ENCODE measurements around the gene E2F7.

GRCh38 chr12:77023501-77023900, 41.9 kb downstream of the E2F7 start:
- TF ChIP-seq CTCF (IDR thresholded peaks at IDR 0.05; ENCODE audit: control extremely low read depth in 1 of 3, insufficient read depth in 1 of 3, low read depth in 1 of 3, low read length in 3 of 3) (no peak), SP1 (IDR thresholded peaks at IDR 0.05; ENCODE audit: low read depth, low read length) (no peak), YY1 (IDR thresholded peaks at IDR 0.05; ENCODE audit: low read depth, low read length) (no peak), ATF3 (IDR thresholded peaks at IDR 0.05; ENCODE audit: insufficient read depth, low read depth, low read length) (no peak), CBX8 (IDR thresholded peaks at IDR 0.05; ENCODE audit: borderline replicate concordance, low read depth, low read length) (no peak), HDAC2 (IDR thresholded peaks at IDR 0.05; ENCODE audit: borderline replicate concordance in 1 of 2, low read depth in 2 of 2, low read length in 2 of 2) (no peak), EZH2 (IDR thresholded peaks at IDR 0.05; ENCODE audit: low read depth, low read length, severe bottlenecking) (no peak), MAFK (IDR thresholded peaks at IDR 0.05; ENCODE audit: low read depth, low read length) (no peak), ZNF274 (IDR thresholded peaks at IDR 0.05; ENCODE audit: borderline replicate concordance, extremely low read depth, low read length) (no peak), POLR2AphosphoS5 (IDR thresholded peaks at IDR 0.05; ENCODE audit: low read depth, low read length) (no peak), RFX5 (IDR thresholded peaks at IDR 0.05; ENCODE audit: borderline replicate concordance, low read depth, low read length) (no peak), HDAC6 (IDR thresholded peaks at IDR 0.05; ENCODE audit: low read depth, low read length) (no peak)

Measured in H1 (cell line).